ENCODE results near the gene TSKU.
"Not testable (repeated sequence)": the region's sequence is repeated elsewhere in the genome, so short reads cannot be mapped to it uniquely, and the experiment has no call there.

TSKU gene

GRCh38 chr11:76822406-76822805 is 39.2 kb downstream of the TSKU start:
- no peak overlapping the region for H3K4me3 ChIP-seq (ENCODE audit: low read depth, low read length)
- TF ChIP-seq CTCF (IDR thresholded peaks at IDR 0.05; ENCODE audit: borderline replicate concordance, insufficient read depth, low read depth, low read length): no peak

GRCh38 chr11:76823481-76824028 is 40.4 kb downstream of the TSKU start:
- no peak overlapping the region for H3K4me3 ChIP-seq (ENCODE audit: low read depth, low read length)
- no peak for TF ChIP-seq CTCF (IDR thresholded peaks at IDR 0.05; ENCODE audit: borderline replicate concordance, insufficient read depth, low read depth, low read length)

GRCh38 chr11:76824083-76824939 is 41.2 kb downstream of the TSKU start:
- H3K4me3 ChIP-seq (ENCODE audit: low read depth, low read length): no peak overlapping the region
- no peak for TF ChIP-seq CTCF (IDR thresholded peaks at IDR 0.05; ENCODE audit: borderline replicate concordance, insufficient read depth, low read depth, low read length)

- H3K4me3 ChIP-seq (ENCODE audit: low read depth, low read length): no peak overlapping the region
- TF ChIP-seq CTCF (IDR thresholded peaks at IDR 0.05; ENCODE audit: borderline replicate concordance, insufficient read depth, low read depth, low read length): no peak
These were observed 42.0 kb downstream of the TSKU start for GRCh38 chr11:76824980-76825725.

GRCh38 chr11:76825726-76826396 is 42.7 kb downstream of the TSKU start:
- TF ChIP-seq CTCF (IDR thresholded peaks at IDR 0.05; ENCODE audit: borderline replicate concordance, insufficient read depth, low read depth, low read length): no peak
- no peak overlapping the region for H3K4me3 ChIP-seq (ENCODE audit: low read depth, low read length)

- H3K4me3 ChIP-seq (ENCODE audit: low read depth, low read length): not testable (repeated sequence)
These were observed 43.4 kb downstream of the TSKU start for GRCh38 chr11:76826508-76826907.

GRCh38 chr11:76827005-76827404 is 43.8 kb downstream of the TSKU start:
- not testable (repeated sequence) for H3K4me3 ChIP-seq (ENCODE audit: low read depth, low read length)
